Mucosa of stomach (tissue), 1 donor: ENCODE data around the gene CIT.
A peak's percentile ranks its signal among the peaks of the same experiment; 100 is the strongest.
"Not testable (repeated sequence)": the region's sequence is repeated elsewhere in the genome, so short reads cannot be mapped to it uniquely, and the experiment has no call there.

Experiments
- H3K27me3 ChIP-seq: one replicate; pipeline ENCODE4 v1.7.0; 2013; ENCODE audit warnings: mild to moderate bottlenecking, low read length; ENCODE audit not compliant: control insufficient read depth, insufficient read depth
- H3K36me3 ChIP-seq: one replicate; pipeline ENCODE4 v1.7.0; 2013; ENCODE audit warnings: low read length; ENCODE audit not compliant: control insufficient read depth, insufficient read depth
- H3K4me1 ChIP-seq: one replicate; pipeline ENCODE4 v1.7.0; 2013; ENCODE audit warnings: mild to moderate bottlenecking, low read length; ENCODE audit not compliant: control insufficient read depth, insufficient read depth
- H3K4me3 ChIP-seq: one replicate; pipeline ENCODE4 v1.7.0; 2013; ENCODE audit warnings: low read length
- H3K9ac ChIP-seq: one replicate; pipeline ENCODE4 v1.7.0; 2013; ENCODE audit warnings: mild to moderate bottlenecking, low read length, moderate library complexity
- H3K9me3 ChIP-seq: one replicate; pipeline ENCODE4 v1.7.0; 2013; ENCODE audit warnings: mild to moderate bottlenecking, low read length, moderate library complexity; ENCODE audit not compliant: control insufficient read depth
- donor health status: Pancreatic carcinoma.

Gene CIT

GRCh38 chr12:119876761-119877638 lies at the start of gene CIT:
Gene CIT, minus strand, starts transcription at chr12:119877320. Its CDS starts 1,152 bp downstream, at chr12:119876168.
- H3K36me3 ChIP-seq = no peaks in the 10 kb centered on the region
- H3K9me3 ChIP-seq = no peaks in the 10 kb centered on the region
- peaks cover 10% of the 10 kb centered on the region for H3K4me1 ChIP-seq
- H3K4me3 ChIP-seq = peak within 1 kb of the TSS; percentile 68
- H3K27me3 ChIP-seq = no peaks in the 10 kb centered on the region
- H3K9ac ChIP-seq = peak within 1 kb of the TSS; percentile 73

- H3K9ac ChIP-seq = no peak overlapping the region
- H3K4me1 ChIP-seq = no peaks in the 10 kb centered on the region
- no peaks in the 10 kb centered on the region for H3K36me3 ChIP-seq
- H3K27me3 ChIP-seq = no peaks in the 10 kb centered on the region
- no peak overlapping the region for H3K4me3 ChIP-seq
- no peaks in the 10 kb centered on the region for H3K9me3 ChIP-seq
Observed at GRCh38 chr12:119925269-119925668, 48.1 kb upstream of the CIT start.

GRCh38 chr12:119920064-119920463 lies 42.9 kb upstream of the CIT start:
- Histone ChIP-seq H3K9ac (no peak overlapping the region), H3K4me3 (no peak overlapping the region), H3K9me3 (no peaks in the 10 kb centered on the region), H3K4me1 (no peaks in the 10 kb centered on the region), H3K36me3 (no peaks in the 10 kb centered on the region), H3K27me3 (no peaks in the 10 kb centered on the region)

GRCh38 chr12:119915894-119916510 lies 38.9 kb upstream of the CIT start:
- H3K4me3 ChIP-seq = no peak overlapping the region
- no peaks in the 10 kb centered on the region for H3K9me3 ChIP-seq
- no peaks in the 10 kb centered on the region for H3K4me1 ChIP-seq
- no peaks in the 10 kb centered on the region for H3K36me3 ChIP-seq
- no peak overlapping the region for H3K9ac ChIP-seq
- no peaks in the 10 kb centered on the region for H3K27me3 ChIP-seq

GRCh38 chr12:119914666-119915065 lies 37.5 kb upstream of the CIT start:
- Histone ChIP-seq H3K9me3 (no peaks in the 10 kb centered on the region), H3K4me1 (no peaks in the 10 kb centered on the region), H3K4me3 (no peak overlapping the region), H3K36me3 (no peaks in the 10 kb centered on the region), H3K9ac (no peak overlapping the region), H3K27me3 (no peaks in the 10 kb centered on the region)

- Histone ChIP-seq H3K4me1 (no peaks in the 10 kb centered on the region), H3K4me3 (no peak overlapping the region), H3K36me3 (no peaks in the 10 kb centered on the region), H3K27me3 (no peaks in the 10 kb centered on the region), H3K9me3 (no peaks in the 10 kb centered on the region), H3K9ac (no peak overlapping the region)
Observed at GRCh38 chr12:119913536-119914330, 36.6 kb upstream of the CIT start.

- Histone ChIP-seq H3K27me3 (no peaks in the 10 kb centered on the region), H3K9ac (no peak overlapping the region), H3K9me3 (no peaks in the 10 kb centered on the region), H3K4me1 (no peaks in the 10 kb centered on the region), H3K4me3 (no peak overlapping the region), H3K36me3 (no peaks in the 10 kb centered on the region)
Observed at GRCh38 chr12:119911182-119911581, 34.1 kb upstream of the CIT start.

GRCh38 chr12:119910586-119910985 lies 33.5 kb upstream of the CIT start:
- Histone ChIP-seq H3K27me3 (no peaks in the 10 kb centered on the region), H3K36me3 (no peaks in the 10 kb centered on the region), H3K4me1 (no peaks in the 10 kb centered on the region), H3K9me3 (no peaks in the 10 kb centered on the region), H3K9ac (no peak overlapping the region), H3K4me3 (no peak overlapping the region)

- H3K4me1 ChIP-seq = no peaks in the 10 kb centered on the region
- H3K4me3 ChIP-seq = no peak overlapping the region
- H3K36me3 ChIP-seq = no peaks in the 10 kb centered on the region
- H3K27me3 ChIP-seq = no peaks in the 10 kb centered on the region
- H3K9ac ChIP-seq = no peak overlapping the region
- H3K9me3 ChIP-seq = no peaks in the 10 kb centered on the region
Observed at GRCh38 chr12:119902084-119902509, 25.0 kb upstream of the CIT start.

GRCh38 chr12:119901670-119902069 lies 24.6 kb upstream of the CIT start:
- Histone ChIP-seq H3K9ac (no peak overlapping the region), H3K27me3 (no peaks in the 10 kb centered on the region), H3K4me3 (no peak overlapping the region), H3K9me3 (no peaks in the 10 kb centered on the region), H3K36me3 (no peaks in the 10 kb centered on the region), H3K4me1 (no peaks in the 10 kb centered on the region)

GRCh38 chr12:119894916-119895315 lies 17.8 kb upstream of the CIT start:
- Histone ChIP-seq H3K27me3 (no peaks in the 10 kb centered on the region), H3K9me3 (no peaks in the 10 kb centered on the region), H3K36me3 (no peaks in the 10 kb centered on the region), H3K9ac (no peak overlapping the region), H3K4me1 (no peaks in the 10 kb centered on the region), H3K4me3 (no peak overlapping the region)

GRCh38 chr12:119892611-119893010 lies 15.5 kb upstream of the CIT start:
- not testable (repeated sequence) for H3K36me3 ChIP-seq, H3K9me3 ChIP-seq, H3K4me3 ChIP-seq, H3K9ac ChIP-seq, H3K4me1 ChIP-seq, H3K27me3 ChIP-seq
